Measurements from ENCODE around the gene CCDC188. TPM values are rescaled to one million over a fixed set of nuclear protein-coding genes. Genes with fewer than 3 reads are reported as not detected.
A peak's percentile ranks its signal among the peaks of the same experiment; 100 is the strongest.

CCDC188 gene
- total and polyA plus RNA-seq, 2 of the 8 experiments (the other 6 are each of a cell fraction or from before 2014, with no cell fraction given), result not detected

DNA sequence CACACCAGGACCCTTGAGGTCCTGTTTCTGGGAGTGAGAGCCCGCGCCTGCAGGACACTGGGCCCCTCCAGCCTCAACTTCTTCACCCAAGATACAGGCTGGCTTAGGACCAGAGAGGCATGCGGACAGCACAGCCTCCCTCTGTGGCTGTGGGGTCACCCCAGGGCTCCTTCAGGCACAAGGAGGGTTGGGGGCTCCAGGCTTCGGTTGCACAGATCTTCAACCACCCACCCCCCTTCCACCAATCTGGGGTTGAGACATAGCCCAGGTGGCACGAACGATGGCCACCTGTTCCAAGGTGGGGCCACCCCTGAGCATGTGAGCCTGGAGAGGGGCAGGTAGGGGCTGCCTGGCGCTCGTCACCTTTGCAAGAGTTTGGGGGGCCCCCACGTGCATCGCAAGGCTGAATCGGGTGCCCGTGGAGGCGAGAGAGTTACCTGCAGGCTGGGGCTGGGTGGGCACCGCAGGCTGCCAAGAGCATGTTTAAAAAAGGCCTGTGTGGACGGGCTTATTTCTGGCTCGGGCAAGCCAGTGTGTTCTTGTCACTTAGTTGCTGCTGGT lies 18.1 kb downstream of the CCDC188 start:
- DNase-seq (ENCODE audit: low read depth in 1 of 2, low spot score in 2 of 2) (no peak), FAIRE-seq (no peak)
- peaks cover 0 to 5% (median 1%) of the 10 kb centered on the region in 4 experiments; a peak in 3 of 8 replicates for H3K36me3 ChIP-seq (ENCODE audit: control insufficient read depth in 2 of 4, insufficient read depth in 4 of 4, low read length in 3 of 4)
- H3K27ac ChIP-seq (ENCODE audit: low read depth, low read length), result no peak overlapping the region
- WGBS, 2 experiments (ENCODE audit: extremely low coverage in 1 of 2, insufficient coverage in 1 of 2, insufficient read length in 1 of 2, insufficient replicate concordance in 2 of 2, low coverage in 1 of 2, low lambda C conversion rate in 2 of 2, missing lambda C conversion rate in 1 of 2), result 93% methylated on average over 16 of the region's 16 CpGs; no CpG with 5 or more reads in 1 of the 2 experiments
- H3K4ac ChIP-seq (replicated peaks; ENCODE audit: insufficient read length, low read depth, low read length), result peak overlapping the region; percentile 85
- H3K79me1 ChIP-seq (ENCODE audit: low read depth, low read length), result peaks cover 15% of the 10 kb centered on the region
- peak overlapping the region; percentile 53 to 70 (median 58); a peak in 7 of 8 replicates for H3K4me3 ChIP-seq (ENCODE audit: extremely low read depth in 1 of 4, insufficient read depth in 2 of 4, low read depth in 3 of 4, low read length in 4 of 4)
- no peak overlapping the region for H4K91ac ChIP-seq (replicated peaks; ENCODE audit: insufficient read length, low read length)
- no peak overlapping the region for H4K5ac ChIP-seq (ENCODE audit: insufficient read length, low read depth, low read length)
- peaks cover 17 to 26% of the 10 kb centered on the region in 2 experiments for H4K20me1 ChIP-seq (replicated peaks in 1 of 2; ENCODE audit: control insufficient read depth in 1 of 2, insufficient read depth in 2 of 2, low read length in 2 of 2)
- H3K9me3 ChIP-seq (ENCODE audit: insufficient read depth in 2 of 2, low read depth in 1 of 2, low read length in 1 of 2), result no peaks in the 10 kb centered on the region
- no peak overlapping the region for H3K23ac ChIP-seq (ENCODE audit: insufficient read length)
- no peak overlapping the region for H2BK5ac ChIP-seq (ENCODE audit: low read depth, low read length)
- H4K8ac ChIP-seq (ENCODE audit: extremely low read depth, insufficient read depth, low read length), result no peak overlapping the region; the same call in 1 of the 2 replicates
- peaks cover 0 to 12% (median 7%) of the 10 kb centered on the region in 4 experiments; a peak in 4 of 7 replicates for H3K4me1 ChIP-seq (replicated peaks in 1 of 4; ENCODE audit: control insufficient read depth in 3 of 4, insufficient read depth in 4 of 4, low read length in 3 of 4)
- H3K79me2 ChIP-seq (ENCODE audit: control insufficient read depth in 1 of 2, insufficient read depth in 2 of 2, low read length in 2 of 2), result peaks cover 0 to 21% of the 10 kb centered on the region in 2 experiments; a peak in 3 of 4 replicates
- no peak overlapping the region for H2BK20ac ChIP-seq (ENCODE audit: low read length)
- H2AK5ac ChIP-seq (ENCODE audit: low read depth, low read length), result peak overlapping the region; percentile 71; the same call in 1 of the 2 replicates
- peaks cover 7% of the 10 kb centered on the region; the same call in 1 of the 2 replicates for H3K23me2 ChIP-seq (ENCODE audit: low read depth, low read length)
- no peak overlapping the region for H2AFZ ChIP-seq (ENCODE audit: low read length)
- ChIA-PET POLR2A (ENCODE audit: partially characterized antibody) (interaction anchor here (10.1 kb wide), 1 partner anchor 6 kb away, joined by 104 read pairs; no protein-coding TSS in a partner anchor), CTCF (ENCODE audit: partially characterized antibody) (no interaction called here)
- no peak overlapping the region for H2BK15ac ChIP-seq (ENCODE audit: low read length)
- H2BK12ac ChIP-seq (ENCODE audit: low read depth, low read length), result no peak overlapping the region
- H3K18ac ChIP-seq (ENCODE audit: extremely low read depth, low read length), result no peak overlapping the region
- no peak overlapping the region for H3K56ac ChIP-seq (replicated peaks; ENCODE audit: insufficient read length, low read depth, low read length)
- TF ChIP-seq HDAC6 (IDR thresholded peaks at IDR 0.05; ENCODE audit: low read depth, low read length), result no peak
- no peak for TF ChIP-seq RNF2 (IDR thresholded peaks at IDR 0.05; ENCODE audit: borderline replicate concordance, low read depth, low read length, missing control alignments, poor library complexity, severe bottlenecking)
- no peak for TF ChIP-seq TBP (IDR thresholded peaks at IDR 0.05; ENCODE audit: low read depth, low read length)
- TF ChIP-seq, protein P1, sequence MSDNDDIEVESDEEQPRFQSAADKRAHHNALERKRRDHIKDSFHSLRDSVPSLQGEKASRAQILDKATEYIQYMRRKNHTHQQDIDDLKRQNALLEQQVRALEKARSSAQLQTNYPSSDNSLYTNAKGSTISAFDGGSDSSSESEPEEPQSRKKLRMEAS (IDR thresholded peaks at IDR 0.05), result no peak
- no peak for TF ChIP-seq SP2 (IDR thresholded peaks at IDR 0.05; ENCODE audit: low read length)
- H3K9ac ChIP-seq (replicated peaks in 1 of 4; ENCODE audit: extremely low read depth in 1 of 4, low read depth in 3 of 4, low read length in 3 of 4), result no peak overlapping the region
- peak overlapping the region; percentile 68 to 82 for H3K4me2 ChIP-seq (ENCODE audit: insufficient read depth in 1 of 2, low read depth in 2 of 2, low read length in 2 of 2)
- H3K27me3 ChIP-seq (replicated peaks in 1 of 4; ENCODE audit: control insufficient read depth in 3 of 4, extremely low read depth in 1 of 4, insufficient read depth in 3 of 4, low read length in 3 of 4), result no peaks in the 10 kb centered on the region; a peak in 2 of 7 replicates
- no peak overlapping the region for H3K14ac ChIP-seq (ENCODE audit: insufficient read length)
- H2BK120ac ChIP-seq (replicated peaks; ENCODE audit: low read depth, low read length), result no peak overlapping the region
